Fibroblast of upper back skin (primary cell): ENCODE results near the gene RAB14.
A peak's percentile ranks its signal among the peaks of the same experiment; 100 is the strongest.

Experiments used
- DNase-seq: peaks from one replicate; pipeline ENCODE4 v3.0.0-alpha.2; 2013

Gene RAB14

DNA sequence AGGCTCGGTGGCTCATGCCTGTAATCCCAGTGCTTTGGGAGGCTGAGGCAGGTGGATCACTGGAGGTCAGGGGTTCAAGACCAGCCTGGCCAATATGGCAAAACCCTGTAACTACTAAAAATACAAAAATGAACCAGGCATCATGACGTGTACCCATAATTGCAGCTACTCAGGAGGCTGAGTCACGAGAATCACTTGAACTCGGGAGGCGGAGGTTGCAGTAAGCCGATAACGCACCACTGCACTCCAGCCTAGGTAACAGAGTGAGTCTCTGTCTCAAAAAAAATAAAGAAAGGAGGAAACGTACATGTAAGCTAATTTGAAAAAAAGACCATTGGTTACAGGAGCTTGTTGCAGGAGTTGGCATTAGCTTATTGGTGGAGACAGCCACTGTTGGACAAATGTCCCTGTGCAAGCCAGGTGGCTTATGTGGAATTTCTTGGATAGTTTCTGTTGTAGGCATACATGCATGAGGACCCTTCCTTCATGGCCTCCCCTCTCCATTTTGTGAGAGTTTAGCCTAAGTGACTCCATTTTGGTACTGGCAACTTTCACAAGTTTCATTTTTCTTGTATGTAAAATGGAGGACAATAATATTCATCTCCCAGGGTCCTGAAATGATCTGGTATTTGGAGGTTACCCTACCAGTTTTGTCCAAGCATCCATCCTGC is 16.8 kb upstream of the RAB14 start:
- no peak for DNase-seq

DNA sequence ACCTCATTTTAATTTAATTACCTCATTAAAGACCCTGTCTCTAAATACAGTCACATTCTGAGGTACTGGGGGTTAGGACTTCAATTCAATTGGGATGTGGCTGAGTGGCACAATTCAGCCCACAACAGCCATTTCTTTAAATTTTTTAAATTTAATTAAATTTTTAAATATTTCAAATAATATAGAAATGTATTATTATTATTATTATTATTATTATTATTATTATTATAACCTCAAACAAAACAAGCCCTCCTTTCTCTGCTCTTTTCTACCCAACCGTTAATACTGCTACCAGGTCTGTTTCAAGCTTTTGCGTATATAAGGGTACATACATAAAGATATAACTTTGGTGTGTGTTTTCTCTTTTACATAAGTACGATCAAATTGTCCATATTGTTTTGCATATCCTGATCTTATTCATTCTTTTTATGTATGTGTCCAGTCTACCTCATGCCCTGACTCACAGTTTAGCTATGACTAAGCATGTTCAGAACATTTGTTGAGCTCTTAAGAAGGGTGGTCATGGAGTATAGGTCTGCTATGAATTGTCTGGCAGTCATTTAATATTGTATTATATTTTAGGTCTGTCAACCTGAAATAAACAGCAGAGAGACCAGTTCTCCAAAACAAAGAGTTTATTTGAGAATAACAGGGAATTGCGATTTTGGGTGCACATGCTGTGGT is 16.1 kb upstream of the RAB14 start:
- DNase-seq: peak; percentile 67

DNA sequence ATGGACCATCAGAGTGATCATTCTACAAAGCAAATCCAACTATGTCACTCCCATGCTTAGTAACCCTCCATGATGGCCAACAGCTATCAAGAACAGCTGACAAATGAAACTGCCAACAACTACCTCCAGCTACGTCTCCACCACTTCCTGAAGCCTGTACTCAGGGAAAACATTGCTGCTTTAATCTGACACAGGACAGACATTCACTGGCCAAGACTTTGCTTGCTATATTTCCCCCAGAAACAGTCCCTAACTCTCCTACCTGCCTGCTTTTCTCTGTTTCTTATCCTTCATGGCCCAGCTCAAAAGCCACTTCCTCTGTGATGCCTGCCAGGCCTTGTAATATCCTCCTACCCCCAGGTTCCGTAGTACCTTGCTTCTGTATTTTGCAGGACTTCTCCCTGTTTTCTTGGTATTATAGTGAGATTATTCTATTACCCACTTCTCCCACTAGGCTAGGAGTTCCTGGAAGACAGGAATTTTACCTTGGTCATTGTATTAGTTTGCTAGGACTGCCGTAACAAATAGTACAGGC is 14.7 kb upstream of the RAB14 start:
- no peak for DNase-seq

DNA sequence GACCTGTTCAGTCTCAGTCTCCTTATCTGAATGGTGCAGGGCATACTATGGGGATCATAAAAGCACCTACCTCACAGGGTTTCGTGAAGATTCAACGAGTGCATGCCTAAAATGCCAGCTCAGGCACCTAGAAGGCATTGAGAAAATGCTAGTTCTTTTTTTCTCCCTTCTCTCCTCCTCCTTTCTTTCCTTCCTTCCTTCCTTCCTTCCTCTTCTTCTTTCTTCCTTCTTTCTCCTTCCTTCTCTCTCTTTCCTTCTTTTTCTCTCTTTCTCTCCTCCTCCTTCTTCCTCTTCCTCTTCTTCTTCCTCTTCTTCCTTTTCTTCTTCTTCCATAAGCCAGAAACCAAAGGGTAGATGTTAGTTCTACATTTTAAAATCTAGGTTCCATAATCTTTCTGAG is 12.3 kb upstream of the RAB14 start:
- no peak for DNase-seq

DNA sequence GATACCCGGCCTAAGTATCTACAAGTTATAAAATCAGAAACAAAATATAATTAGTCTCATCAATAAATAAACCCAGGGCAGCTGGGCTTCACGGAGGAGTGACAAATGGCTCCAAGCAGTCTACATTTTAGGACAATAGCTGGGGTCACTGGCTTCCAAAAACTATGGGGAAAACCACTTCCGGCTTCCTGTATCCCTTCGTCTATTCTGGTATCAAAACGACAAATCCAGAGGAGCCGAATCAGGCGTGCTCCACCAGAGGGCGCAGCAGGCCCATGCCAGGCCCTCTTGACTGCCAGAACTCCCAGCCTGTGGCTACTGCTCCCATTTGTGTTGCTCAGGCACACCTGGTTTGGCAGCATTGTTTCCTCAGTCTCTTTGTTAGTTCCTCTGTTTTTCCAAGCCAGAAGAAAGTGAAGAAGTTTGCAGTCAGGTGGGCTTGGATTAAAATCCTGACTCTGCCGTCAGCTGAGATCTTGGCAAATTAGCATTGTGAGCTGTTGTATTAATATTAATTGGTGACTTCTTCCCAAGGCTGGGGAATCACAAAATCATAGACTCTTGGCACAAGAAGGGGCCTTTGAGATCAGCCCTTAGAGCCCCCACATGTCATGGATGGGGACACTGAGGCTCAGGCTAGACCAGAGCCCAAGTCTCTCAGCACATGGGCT is 11.6 kb upstream of the RAB14 start:
- peak; percentile 90 for DNase-seq

DNA sequence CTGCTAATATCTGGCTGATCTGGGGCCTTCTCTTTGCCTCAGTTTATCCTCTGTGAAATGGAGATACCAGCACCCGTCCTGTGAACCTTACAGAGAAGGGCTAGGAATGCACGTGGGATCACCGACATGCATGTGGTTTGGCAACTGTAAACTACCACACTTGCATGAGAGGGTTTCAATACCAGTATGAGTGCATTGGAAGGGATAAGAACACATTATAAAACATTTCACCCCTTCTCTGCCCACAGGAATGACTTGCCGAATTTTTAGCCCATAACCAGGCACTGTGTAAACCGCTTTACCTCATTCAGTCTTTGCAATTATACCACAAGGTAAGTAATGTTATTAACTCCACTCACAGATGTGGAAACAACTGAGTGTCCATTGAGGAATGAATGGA is 8.9 kb upstream of the RAB14 start:
- no peak for DNase-seq

DNA sequence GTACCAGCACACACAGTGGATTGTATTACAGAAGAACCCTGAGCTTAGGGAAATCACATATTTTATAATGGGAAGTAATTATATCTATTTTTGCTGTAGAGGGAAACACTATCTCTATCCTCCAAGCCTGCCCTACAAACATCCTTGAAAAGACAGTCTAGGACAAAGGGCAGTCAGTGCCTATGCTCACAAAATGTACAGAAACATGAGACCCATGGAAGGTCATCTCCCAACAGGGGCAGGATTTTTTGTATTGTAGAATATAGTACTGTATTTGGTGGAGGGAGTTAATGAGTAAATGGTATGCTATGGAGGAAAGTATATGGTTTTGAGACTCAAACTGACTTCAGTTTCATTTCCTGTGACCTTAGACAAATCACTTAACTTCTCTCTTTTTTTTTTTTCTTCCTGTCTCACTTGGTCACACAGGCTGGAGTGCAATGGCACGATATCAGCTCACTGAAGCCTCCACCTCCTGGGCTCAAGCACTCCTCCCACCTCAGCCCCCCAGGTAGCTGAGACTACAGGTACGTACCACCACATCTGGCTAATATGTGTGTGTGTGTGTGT is 5.8 kb upstream of the RAB14 start:
- no peak for DNase-seq

DNA sequence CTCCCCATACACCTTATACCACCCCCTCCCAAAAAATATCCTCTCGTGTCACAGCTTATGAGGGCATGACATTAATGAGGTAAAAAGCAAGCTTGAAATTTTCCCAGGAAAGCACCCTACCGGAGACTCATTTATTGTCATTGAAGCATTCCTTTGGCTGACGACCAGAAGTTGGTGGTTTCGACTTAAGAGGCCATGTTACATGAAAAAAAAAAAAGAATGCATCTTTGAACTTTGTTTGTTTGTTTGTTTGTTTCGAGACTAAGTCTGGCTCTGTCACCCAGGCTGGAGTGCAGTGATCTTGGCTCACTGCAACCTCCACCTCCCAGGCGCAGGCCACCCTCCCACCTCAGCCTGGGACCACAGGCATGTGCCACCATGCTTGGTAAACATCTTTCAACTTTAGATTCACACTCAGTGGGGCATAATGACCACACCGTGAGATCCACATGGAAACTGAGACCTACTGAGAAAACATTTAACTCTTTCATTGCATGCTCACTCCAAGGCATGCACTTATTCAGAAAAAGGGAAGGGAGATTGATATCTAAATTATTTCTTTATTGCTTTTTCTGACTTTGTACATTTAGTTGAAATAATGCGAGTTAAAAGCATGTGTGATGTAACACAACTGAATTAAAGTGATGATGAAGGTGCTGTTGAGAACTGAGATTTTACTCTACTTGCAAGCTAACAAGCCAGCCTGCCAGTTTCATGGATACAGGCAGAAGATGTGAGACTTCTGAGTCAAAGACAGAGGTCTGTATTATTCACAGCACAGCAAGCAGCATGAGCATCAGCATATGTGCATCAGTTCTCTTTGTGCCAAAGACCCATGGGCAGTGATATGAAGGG is 5.1 kb upstream of the RAB14 start:
- DNase-seq: peak; percentile 37

DNA sequence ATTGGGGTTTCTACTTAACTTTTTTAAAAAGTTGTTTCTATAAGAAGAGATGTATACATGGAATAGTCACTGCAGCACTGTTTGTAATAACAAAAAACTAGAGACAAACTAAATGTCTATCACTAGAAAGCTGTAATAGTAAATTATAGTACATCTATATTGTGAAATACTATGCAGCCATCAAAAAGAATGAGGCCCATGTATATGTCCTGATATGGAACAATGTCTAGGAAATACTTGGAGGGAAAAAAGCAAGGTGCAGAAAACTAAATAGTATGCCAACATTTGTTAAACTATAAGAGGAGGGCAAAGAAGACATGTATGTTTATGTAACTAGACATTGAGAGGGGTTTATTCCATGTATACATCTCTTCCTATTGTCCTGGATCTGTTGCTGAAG is 2.9 kb upstream of the RAB14 start:
- no peak for DNase-seq

DNA sequence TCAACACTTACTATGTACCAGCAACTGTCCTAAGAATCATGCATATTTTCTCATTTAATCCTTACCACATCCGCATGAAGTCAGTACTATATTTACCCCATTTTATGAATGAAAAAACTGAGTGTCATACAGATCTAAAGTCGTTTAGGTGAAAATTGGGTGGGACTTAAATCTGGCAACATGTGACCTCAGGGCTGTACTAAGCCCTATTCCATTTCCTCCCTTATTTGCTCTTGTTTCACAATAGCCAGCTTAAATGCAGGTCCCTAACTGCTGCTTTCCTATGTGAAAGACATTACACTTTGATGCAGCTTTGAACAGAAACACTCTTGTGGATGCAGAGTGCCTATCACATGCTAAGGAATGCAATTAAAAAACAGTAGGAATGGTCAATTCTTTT is 2.5 kb upstream of the RAB14 start:
- DNase-seq: no peak

DNA sequence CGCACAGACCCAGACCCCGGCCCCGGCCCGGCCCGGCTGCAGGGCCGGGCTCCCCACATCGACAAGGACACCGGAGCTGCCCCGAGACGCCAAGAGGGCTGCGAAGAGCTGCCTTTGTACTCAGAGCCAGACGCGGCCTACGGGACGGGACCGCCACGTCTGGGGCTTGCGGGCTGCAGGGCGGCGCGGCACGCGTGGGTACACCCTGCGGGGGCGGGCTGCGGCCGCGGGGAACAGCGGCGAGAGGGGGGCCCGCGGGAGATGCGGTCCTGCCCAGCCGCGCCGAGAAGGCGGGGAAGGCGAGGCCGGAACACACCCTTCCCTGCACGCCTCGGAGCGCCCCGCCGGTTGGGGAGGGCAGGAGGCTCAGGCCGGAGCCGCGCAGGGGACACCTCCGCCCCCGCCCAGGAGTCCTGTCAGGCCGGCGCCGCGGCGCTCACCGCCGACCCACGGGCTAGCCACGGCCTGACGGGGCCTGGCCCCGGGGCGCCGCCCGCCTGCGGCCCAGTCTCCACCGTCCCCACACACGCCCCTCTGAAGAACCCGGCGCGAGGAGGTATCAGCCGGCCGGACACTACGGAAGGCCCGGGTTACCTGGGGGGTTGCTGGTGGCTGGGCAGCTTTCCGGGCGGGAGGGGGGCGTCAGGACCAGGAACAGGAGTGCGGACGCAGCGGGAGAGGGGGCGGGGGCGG is 478 bp downstream of the RAB14 start:
- DNase-seq: no peak

DNA sequence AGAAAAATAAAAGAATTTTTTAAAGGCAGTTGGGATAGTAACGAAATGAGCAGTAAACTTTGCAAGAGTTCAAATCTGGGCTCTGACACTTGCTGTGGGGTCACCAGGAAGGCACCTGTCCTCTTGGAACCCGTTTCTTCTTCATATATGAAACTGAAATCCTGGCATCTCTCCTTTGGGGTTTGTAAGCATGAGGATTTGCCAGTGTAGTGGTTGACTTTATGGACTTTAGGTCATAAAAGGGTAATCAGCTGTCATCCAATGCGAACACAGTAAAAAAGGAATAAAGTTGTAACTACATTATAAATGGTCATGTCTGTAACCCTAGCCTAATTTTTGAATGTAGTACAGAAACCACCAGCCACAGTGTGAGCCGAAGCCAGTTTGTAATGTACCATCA is 1.3 kb downstream of the RAB14 start:
- DNase-seq: no peak

DNA sequence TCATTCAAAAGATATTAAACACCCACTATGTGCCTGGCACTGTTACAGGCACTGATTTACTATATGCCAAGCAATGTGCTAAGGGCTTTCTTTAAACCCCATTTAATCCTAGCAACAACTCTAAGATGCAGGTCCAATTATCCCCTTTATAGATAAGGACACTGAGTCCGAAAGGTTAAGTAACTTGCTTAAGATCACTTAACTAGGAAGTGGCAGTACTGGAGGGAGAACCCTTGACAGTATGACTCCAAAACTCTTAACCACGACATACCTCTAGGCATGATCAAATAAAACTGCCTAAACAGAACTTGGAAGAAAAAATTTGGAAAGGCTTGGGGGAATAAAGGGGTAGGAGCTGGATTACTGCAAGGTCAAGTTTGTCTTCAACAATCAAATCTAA is 1.7 kb downstream of the RAB14 start:
- no peak for DNase-seq

DNA sequence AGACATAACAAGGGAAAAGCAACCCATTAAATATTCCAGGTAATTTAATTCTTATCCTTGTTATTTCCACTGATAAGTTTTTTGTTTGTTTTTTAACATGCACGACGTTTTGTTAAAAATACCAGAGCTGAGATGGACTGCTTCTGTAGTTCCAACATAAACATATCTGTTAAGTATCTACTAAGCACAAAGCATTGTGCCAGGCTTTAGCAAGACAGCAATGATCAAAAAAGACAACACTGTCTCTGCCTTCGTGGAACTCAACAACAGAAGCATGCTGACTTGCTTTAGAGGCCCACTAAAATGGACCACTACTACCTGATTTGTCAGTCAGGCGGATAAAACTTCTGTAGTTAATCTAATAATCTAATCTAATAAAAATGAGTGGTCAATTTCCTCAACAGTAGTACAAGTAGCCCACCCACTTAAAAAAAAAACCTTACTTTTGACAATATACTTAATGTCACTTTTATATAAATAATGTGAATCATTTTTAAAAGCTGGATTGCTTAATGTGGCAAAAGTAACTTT is 3.1 kb downstream of the RAB14 start:
- no peak for DNase-seq

DNA sequence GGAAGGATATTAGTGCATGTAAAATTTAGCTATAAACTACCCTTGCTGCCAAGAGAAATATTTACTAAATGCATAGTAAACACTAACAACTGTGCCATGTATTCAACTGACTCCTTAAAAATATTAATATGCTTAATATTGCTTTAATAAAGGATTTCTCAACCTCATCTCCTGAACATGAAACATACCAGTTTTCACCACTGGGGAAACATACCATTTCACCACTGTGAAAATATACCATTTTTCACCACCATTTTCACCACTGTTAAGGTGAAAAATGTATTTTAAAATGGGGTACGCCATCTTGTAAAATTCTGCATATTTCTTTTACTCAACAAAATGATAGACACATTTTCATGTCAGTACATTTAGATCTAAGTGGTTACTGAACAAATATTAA is 4.5 kb downstream of the RAB14 start:
- no peak for DNase-seq

DNA sequence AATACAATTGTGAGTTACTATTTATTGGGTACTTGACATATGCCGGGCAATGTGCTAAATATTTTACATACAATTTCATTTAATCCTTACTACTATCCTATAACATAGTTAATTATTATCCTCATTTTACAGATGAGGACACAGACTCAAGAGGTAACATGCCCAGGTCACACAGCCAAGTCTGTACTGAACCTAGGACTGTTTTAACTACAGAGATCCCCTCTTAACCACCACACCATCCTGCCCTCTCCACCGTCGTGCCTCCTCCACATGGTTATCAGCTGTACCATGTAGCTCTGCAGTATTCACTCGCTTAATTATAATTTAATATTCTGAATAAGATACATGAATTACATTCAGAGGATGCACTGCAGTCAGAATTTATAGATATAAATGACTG is 5.3 kb downstream of the RAB14 start:
- DNase-seq: no peak

DNA sequence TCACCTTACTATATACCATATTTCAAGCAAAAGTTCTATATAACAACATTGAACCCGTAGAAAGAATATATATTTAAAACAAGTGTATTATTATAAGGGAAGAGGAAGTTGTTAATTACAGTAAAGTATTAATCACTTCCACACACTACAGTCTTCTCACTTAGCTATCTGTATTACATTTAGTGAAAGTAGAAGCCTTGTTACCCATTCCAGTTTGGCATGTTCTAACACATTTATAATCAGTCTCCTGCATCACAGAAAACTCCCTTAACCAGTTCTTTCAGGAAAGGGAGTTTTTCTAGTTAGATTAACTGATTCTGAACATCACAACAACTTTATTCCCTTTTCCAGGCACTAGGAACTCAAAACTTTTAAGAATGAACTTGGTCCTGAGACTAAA is 6.9 kb downstream of the RAB14 start:
- DNase-seq: no peak

DNA sequence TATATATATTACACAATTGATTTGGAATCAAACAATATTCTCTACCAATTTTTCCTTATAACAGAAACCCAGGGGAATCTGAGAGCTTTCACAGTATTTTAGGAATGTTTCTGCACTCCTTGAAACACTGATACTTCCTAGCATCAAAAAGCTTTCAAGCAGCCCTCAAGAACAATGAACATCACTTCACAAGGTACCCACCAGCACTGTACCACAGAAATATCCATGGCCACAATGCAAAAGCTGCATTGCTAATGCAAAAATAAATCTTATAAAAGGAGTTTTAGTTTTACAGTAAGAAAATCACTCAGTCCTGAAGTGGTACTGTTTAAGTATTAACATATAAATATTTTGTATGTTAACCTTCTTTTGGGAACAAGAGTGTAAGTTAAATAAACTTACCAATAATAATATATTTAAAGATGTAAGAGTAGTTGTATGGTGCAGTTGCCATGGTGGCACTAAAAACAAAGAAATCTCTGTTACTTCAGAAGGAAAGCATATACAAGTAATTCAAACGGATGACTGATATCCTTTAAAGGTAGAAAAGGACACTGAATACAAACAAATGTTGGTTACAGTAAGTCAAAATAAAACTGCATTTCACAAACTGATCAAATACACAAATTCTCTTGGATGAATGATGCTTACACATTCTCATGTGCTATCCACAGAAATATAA is 8.6 kb downstream of the RAB14 start:
- DNase-seq: no peak

DNA sequence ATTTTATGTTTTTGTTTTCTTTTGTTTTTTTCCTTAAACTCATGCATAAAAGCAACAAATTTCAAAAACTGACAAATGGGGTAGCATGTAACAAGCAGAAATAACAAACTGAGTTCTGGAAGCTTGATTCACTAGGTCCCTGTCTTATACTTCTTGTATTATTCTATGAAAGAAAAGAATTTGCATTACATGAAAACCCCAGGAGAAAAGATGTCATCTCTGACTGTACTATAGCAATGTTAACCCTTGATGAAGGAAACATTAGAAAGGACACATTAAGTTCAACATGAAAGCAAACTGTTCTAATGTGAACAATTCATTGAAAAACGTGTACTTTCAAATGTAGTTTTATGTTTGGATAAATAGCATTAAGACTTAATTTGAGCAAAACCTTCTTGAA is 9.2 kb downstream of the RAB14 start:
- DNase-seq: no peak

DNA sequence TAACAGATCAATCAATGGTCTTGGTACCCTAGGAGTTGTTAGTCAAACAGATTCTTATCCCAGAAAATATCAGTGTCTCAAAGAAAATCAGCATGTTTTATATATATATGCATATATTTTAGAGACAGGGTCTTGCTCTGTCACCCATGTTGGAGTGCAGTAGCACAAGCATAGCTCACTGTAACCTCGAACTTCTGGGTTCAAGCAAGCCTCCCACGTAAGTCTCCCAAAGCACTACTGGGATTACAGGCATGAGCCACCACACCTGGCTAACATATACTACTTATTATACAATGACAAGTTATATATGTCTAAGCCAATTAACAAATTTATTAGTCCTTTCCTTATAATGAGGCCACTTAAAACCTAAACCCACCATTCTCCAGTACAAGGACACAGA is 10.4 kb downstream of the RAB14 start:
- no peak for DNase-seq

DNA sequence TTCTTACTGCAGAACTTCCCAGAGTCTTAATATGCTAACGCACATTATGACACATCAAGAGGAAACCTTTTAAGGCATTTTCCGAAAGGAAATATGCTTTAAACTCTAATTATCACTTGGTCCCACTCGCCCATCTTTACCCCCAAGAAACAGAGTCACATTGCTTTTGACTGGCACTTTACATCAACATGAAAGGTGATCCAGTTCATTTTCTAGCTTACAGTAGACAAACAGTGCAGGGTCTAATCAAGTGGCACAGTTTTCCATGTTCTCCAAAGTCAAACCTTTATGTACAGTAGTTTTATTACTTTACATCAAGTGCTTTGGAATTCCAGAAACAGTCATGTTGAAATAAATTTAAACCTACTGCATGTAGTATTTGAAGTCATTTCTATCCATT is 12.0 kb downstream of the RAB14 start:
- no peak for DNase-seq
